Right atrium auricular region (tissue), 2 donors: Measurements from ENCODE around the gene MAGEB2. TPM values are rescaled to one million over a fixed set of nuclear protein-coding genes. Genes with fewer than 3 reads are reported as not detected.

Experiments used
- DNase-seq: peaks from one replicate; pipeline ENCODE4 v3.0.0-alpha.2; 2019; ENCODE audit warnings: low spot score
- H3K27ac ChIP-seq, 2 donors: fragments of 200-600 bp; sonication (generic); 1 replicate in 1 of 2; 2 replicates in 1 of 2; pipeline ENCODE4 v1.5.1; 2016 to 2019
- H3K27me3 ChIP-seq, 2 donors: fragments of 200-600 bp; sonication (generic); one replicate each; pipeline versions ENCODE4 v1.5.1 to v1.6.0; 2017 to 2019
- H3K36me3 ChIP-seq: fragments of 200-600 bp; sonication (generic); one replicate; pipeline ENCODE4 v1.5.1; 2016
- H3K4me1 ChIP-seq, 2 donors: fragments of 200-600 bp; sonication (generic); one replicate each; pipeline versions ENCODE4 v1.5.1 to v1.6.0; 2017 to 2019
- H3K4me3 ChIP-seq, 2 donors: fragments of 200-600 bp; sonication (generic); 1 replicate in 1 of 2; 2 replicates in 1 of 2; pipeline ENCODE4 v1.5.1; 2017 to 2019; ENCODE audit warnings: mild to moderate bottlenecking in 1 of 2, moderate library complexity in 1 of 2
- H3K9me3 ChIP-seq, 2 donors: fragments of 200-600 bp; sonication (generic); one replicate each; pipeline ENCODE4 v1.5.1; 2019
- CTCF ChIP-seq, 2 donors: fragments of 200-600 bp; sonication (generic); IDR thresholded peaks; one replicate each; pipeline ENCODE4 v1.5.1; 2019; ENCODE audit warnings: antibody characterized with exemption in 2 of 2
- total RNA-seq, 2 donors: library from RNA; depleted of rRNA; stranded (reverse); fragments of >200 nt; gene quantifications; one replicate each; pipeline ENCODE4 v1.1.0, GENCODE V29; 2016

The MAGEB2 gene
- total RNA-seq, 2 donors from 2014 or later: not detected

GRCh38 chrX:30228526-30228925 lies 13.2 kb downstream of the MAGEB2 start:
- Histone ChIP-seq H3K36me3 (no peaks in the 10 kb centered on the region), H3K4me1 (no peaks in the 10 kb centered on the region), H3K27me3 (no peaks in the 10 kb centered on the region), H3K9me3 (no peaks in the 10 kb centered on the region), H3K27ac (no peak overlapping the region), H3K4me3 (no peak overlapping the region)
- no peak for DNase-seq
- no peak for TF ChIP-seq CTCF (IDR thresholded peaks at IDR 0.05)

- no peak within 1 kb of the TSS for H3K27ac ChIP-seq
- no peak within 1 kb of the TSS for H3K4me3 ChIP-seq
- no peak for DNase-seq
- TF ChIP-seq CTCF (IDR thresholded peaks at IDR 0.05): no peak
- no peaks in the 10 kb centered on the region for H3K27me3 ChIP-seq
- no peaks in the 10 kb centered on the region for H3K4me1 ChIP-seq
- no peaks in the 10 kb centered on the region for H3K9me3 ChIP-seq
- no peaks in the 10 kb centered on the region for H3K36me3 ChIP-seq
These were observed 15.0 kb downstream of the MAGEB2 start, which contains the start of gene MAGEB3 for GRCh38 chrX:30230395-30230794. MAGEB3 (plus strand) TSS chrX:30230657; CDS start chrX:30235925, 5,268 bp downstream.

DNA sequence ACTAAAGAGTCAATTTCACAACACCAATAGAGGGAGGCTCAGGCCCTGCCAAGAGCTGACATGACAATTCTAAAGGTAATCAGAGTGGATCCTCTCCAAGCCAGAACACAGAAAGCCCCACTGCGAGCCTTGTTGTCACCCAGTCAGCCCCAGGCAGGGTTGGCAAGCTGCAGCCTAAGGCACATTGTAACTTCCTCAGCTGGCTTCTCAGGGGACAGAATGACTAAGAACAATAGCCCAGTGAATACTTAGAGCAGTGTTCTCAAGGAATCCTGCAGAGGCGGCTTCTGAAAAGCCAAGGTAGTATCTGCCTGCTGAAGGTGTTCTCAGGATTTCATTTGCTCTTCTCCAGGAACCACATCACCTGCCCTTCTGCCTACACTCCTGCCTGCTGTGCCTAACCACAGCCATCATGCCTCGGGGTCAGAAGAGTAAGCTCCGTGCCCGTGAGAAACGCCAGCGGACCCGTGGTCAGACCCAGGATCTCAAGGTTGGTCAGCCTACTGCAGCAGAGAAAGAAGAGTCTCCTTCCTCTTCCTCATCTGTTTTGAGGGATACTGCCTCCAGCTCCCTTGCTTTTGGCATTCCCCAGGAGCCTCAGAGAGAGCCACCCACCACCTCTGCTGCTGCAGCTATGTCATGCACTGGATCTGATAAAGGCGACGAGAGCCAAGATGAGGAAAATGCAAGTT lies 26.5 kb downstream of the MAGEB2 start, which contains the start of gene MAGEB4:
Gene MAGEB4 (plus strand): TSS at position 277 of the 692 bp plus-strand sequence. CDS start 136 bp downstream, at position 413.
- Histone ChIP-seq H3K4me1 (no peaks in the 10 kb centered on the region), H3K9me3 (no peaks in the 10 kb centered on the region), H3K36me3 (no peaks in the 10 kb centered on the region), H3K27me3 (no peaks in the 10 kb centered on the region), H3K4me3 (no peak within 1 kb of the TSS), H3K27ac (no peak within 1 kb of the TSS)
- no peak for DNase-seq
- TF ChIP-seq CTCF (IDR thresholded peaks at IDR 0.05): no peak

GRCh38 chrX:30246769-30247489 lies 31.6 kb downstream of the MAGEB2 start, which contains the start of gene MAGEB1:
MAGEB1 (plus strand) TSS chrX:30247146; CDS start chrX:30250494, 3,348 bp downstream.
- Histone ChIP-seq H3K27ac (no peak within 1 kb of the TSS), H3K4me1 (no peaks in the 10 kb centered on the region), H3K4me3 (no peak within 1 kb of the TSS), H3K27me3 (no peaks in the 10 kb centered on the region), H3K9me3 (no peaks in the 10 kb centered on the region), H3K36me3 (no peaks in the 10 kb centered on the region)
- no peak for DNase-seq
- TF ChIP-seq CTCF (IDR thresholded peaks at IDR 0.05): no peak

- H3K4me3 ChIP-seq: no peak overlapping the region
- no peak for TF ChIP-seq CTCF (IDR thresholded peaks at IDR 0.05)
These were observed 33.5 kb downstream of the MAGEB2 start for GRCh38 chrX:30248854-30249253.

More at GRCh38 chrX:30248854-30249253, 33.5 kb downstream of the MAGEB2 start:
- Histone ChIP-seq H3K36me3 (no peaks in the 10 kb centered on the region), H3K27ac (no peak overlapping the region), H3K9me3 (no peaks in the 10 kb centered on the region), H3K27me3 (no peaks in the 10 kb centered on the region), H3K4me1 (no peaks in the 10 kb centered on the region)
- DNase-seq: no peak
